ENCODE measurements around the gene RNF152.

RNF152 gene

GRCh38 chr18:61908661-61909060 is 15.9 kb upstream of the RNF152 start:
- TF ChIP-seq CTCF (IDR thresholded peaks at IDR 0.05; ENCODE audit: borderline replicate concordance, insufficient read depth, low read depth, low read length) = no peak
- H3K4me3 ChIP-seq (ENCODE audit: low read depth, low read length) = no peak overlapping the region

GRCh38 chr18:61901323-61901986 is 8.6 kb upstream of the RNF152 start:
- no peak overlapping the region for H3K4me3 ChIP-seq (ENCODE audit: low read depth, low read length)
- peak; percentile 98 for TF ChIP-seq CTCF (IDR thresholded peaks at IDR 0.05; ENCODE audit: borderline replicate concordance, insufficient read depth, low read depth, low read length)

- no peak overlapping the region for H3K4me3 ChIP-seq (ENCODE audit: low read depth, low read length)
- no peak for TF ChIP-seq CTCF (IDR thresholded peaks at IDR 0.05; ENCODE audit: borderline replicate concordance, insufficient read depth, low read depth, low read length)
Observed at GRCh38 chr18:61900504-61901281, 7.9 kb upstream of the RNF152 start.

- no peak for TF ChIP-seq CTCF (IDR thresholded peaks at IDR 0.05; ENCODE audit: borderline replicate concordance, insufficient read depth, low read depth, low read length)
Observed at GRCh38 chr18:61898640-61899101, 5.9 kb upstream of the RNF152 start.

GRCh38 chr18:61896757-61897156 is 4.0 kb upstream of the RNF152 start:
- TF ChIP-seq CTCF (IDR thresholded peaks at IDR 0.05; ENCODE audit: borderline replicate concordance, insufficient read depth, low read depth, low read length) = no peak
- no peak overlapping the region for H3K4me3 ChIP-seq (ENCODE audit: low read depth, low read length)

More at GRCh38 chr18:61898640-61899101, 5.9 kb upstream of the RNF152 start:
- H3K4me3 ChIP-seq (ENCODE audit: low read depth, low read length) = no peak overlapping the region

- H3K4me3 ChIP-seq (ENCODE audit: low read depth, low read length) = no peak overlapping the region
- TF ChIP-seq CTCF (IDR thresholded peaks at IDR 0.05; ENCODE audit: borderline replicate concordance, insufficient read depth, low read depth, low read length) = no peak
Observed at GRCh38 chr18:61896118-61896517, 3.3 kb upstream of the RNF152 start.

Measured in GM12875 (cell line).